ENCODE data around the gene WRAP53.

The WRAP53 gene

DNA sequence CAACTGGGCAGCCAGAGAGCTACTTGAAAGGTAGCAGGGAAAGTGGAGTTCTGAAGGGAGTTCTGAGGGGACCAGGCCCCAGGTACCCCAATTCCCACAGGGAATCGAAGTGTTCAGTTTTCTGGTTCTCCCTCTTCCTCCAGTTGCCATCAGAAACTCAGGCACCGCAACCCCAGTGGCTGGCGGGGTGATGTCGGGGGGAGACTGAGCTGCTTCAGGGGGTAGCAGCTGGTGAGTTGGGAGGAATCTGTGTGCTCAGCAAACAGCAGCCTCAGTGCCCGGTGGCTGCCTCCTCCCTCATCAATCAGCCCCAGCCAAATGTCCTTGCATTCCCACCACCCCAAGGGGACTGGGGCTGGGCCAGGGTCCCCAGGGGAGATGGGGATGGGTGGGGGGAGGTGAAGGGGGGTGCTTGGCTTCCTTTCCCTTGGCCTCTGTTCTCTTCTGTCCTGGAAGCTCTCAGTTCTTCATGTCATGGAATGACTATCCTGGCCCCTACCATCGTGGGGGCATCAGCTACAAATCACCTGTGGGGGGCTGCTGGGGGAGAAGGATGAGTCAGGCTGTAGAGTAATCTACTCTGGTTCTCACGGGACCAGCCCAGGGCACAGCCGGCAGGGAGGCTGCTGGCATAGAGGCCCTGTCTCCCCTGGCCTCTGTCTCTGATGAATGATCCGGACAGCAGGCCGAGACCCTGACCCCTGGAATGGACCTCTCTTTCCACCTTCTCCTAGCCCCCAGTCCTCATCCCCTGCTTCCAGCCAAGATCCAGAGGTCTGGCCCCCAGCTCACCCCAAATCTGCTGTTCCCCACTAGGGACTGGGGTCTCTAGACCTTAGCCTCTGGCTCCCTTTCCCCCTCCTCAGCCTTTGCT, 26.7 kb downstream of the WRAP53 start:
- DNase-seq (ENCODE audit: low read depth), result no peak
- TF ChIP-seq CTCF (IDR thresholded peaks at IDR 0.05; ENCODE audit: low read depth, low read length, missing control alignments), result no peak
- in situ Hi-C loops (cut with HindIII; ENCODE audit: low sequenced_read_pairs), result no loop called here
- H3K4me3 ChIP-seq (ENCODE audit: low read depth, low read length), result no peak overlapping the region

GRCh38 chr17:7715936-7716886, 27.9 kb downstream of the WRAP53 start:
- TF ChIP-seq CTCF (IDR thresholded peaks at IDR 0.05; ENCODE audit: low read depth, low read length, missing control alignments), result no peak
- H3K4me3 ChIP-seq (ENCODE audit: low read depth, low read length), result peak overlapping the region; percentile 52
- in situ Hi-C loops (cut with HindIII; ENCODE audit: low sequenced_read_pairs), result no loop called here
- DNase-seq (ENCODE audit: low read depth), result no peak

GRCh38 chr17:7716901-7717755, 28.9 kb downstream of the WRAP53 start, which contains the start of gene DNAH2:
TSS of gene DNAH2 (plus strand) at chr17:7717744. CDS start at chr17:7719735, 1,991 bp downstream.
- DNase-seq (ENCODE audit: low read depth), result peak; percentile 85
- H3K4me3 ChIP-seq (ENCODE audit: low read depth, low read length), result peak within 1 kb of the TSS; percentile 52
- TF ChIP-seq CTCF (IDR thresholded peaks at IDR 0.05; ENCODE audit: low read depth, low read length, missing control alignments), result peak; percentile 49

DNA sequence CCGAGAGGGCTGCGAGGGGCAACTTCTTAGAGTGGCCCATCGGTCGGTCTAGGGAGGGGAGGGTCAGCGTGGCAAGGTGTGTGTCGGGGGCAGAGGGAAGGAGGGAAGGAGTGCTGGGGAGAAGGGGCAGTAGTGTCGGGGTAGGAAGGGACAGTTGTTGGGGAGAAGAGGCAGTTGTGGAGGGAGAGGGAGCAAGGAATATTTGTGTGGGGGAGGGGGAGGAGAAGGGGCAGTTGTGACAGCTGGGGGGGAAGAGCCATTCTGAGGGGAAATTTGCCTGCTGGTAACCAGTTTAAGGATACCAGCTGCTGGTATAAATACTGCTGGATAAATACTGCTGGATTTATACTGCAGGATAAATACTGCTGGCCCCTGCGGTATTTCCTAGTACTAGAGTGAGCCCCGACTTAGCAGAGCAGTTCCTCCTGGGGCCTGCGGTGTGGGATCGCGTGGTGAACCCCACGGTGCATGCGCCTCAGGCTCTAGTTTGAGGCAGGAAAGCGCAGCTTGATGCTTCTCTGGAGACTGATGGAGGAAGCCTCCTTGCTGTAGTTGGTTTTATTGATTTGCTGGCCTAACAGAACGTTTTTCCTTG, 29.6 kb downstream of the WRAP53 start:
- in situ Hi-C loops (cut with HindIII; ENCODE audit: low sequenced_read_pairs), result no loop called here
- TF ChIP-seq CTCF (IDR thresholded peaks at IDR 0.05; ENCODE audit: low read depth, low read length, missing control alignments), result no peak
- peak overlapping the region; percentile 52 for H3K4me3 ChIP-seq (ENCODE audit: low read depth, low read length)
- no peak for DNase-seq (ENCODE audit: low read depth)

More at GRCh38 chr17:7716901-7717755, 28.9 kb downstream of the WRAP53 start, which contains the start of gene DNAH2:
- in situ Hi-C loops (cut with HindIII; ENCODE audit: low sequenced_read_pairs), result no loop called here

GRCh38 chr17:7719661-7720060, 31.4 kb downstream of the WRAP53 start:
- no peak for TF ChIP-seq CTCF (IDR thresholded peaks at IDR 0.05; ENCODE audit: low read depth, low read length, missing control alignments)
- in situ Hi-C loops (cut with HindIII; ENCODE audit: low sequenced_read_pairs), result no loop called here
- DNase-seq (ENCODE audit: low read depth), result no peak
- H3K4me3 ChIP-seq (ENCODE audit: low read depth, low read length), result no peak overlapping the region

Measured in astrocyte of the cerebellum (primary cell).